Lower lobe of right lung (tissue), 2 donors: ENCODE data around the gene GNB1L. TPM values are rescaled to one million over a fixed set of nuclear protein-coding genes. Genes with fewer than 3 reads are reported as not detected.
A peak's percentile ranks its signal among the peaks of the same experiment; 100 is the strongest.

ENCODE experiments used
- ATAC-seq, 2 donors: fragments of 200-7000 bp; cut with Tn5 transposase; one replicate each; pipeline ENCODE4 v1.9.1; 2020 to 2022; ENCODE audit warnings: mild to moderate bottlenecking in 2 of 2, moderate library complexity in 2 of 2
- DNase-seq: peaks from one replicate; pipeline ENCODE4 v3.0.0-alpha.2; 2020
- H3K27ac ChIP-seq: fragments of 200-600 bp; one replicate; pipeline ENCODE4 v1.8.0; 2022
- H3K27me3 ChIP-seq: fragments of 200-600 bp; one replicate; pipeline ENCODE4 v1.8.0; 2022; ENCODE audit warnings: low read depth
- H3K36me3 ChIP-seq: fragments of 200-600 bp; one replicate; pipeline ENCODE4 v1.8.0; 2022; ENCODE audit warnings: mild to moderate bottlenecking
- H3K4me1 ChIP-seq: fragments of 200-600 bp; one replicate; pipeline ENCODE4 v1.8.0; 2022
- H3K4me3 ChIP-seq: fragments of 200-600 bp; one replicate; pipeline ENCODE4 v1.8.0; 2022; ENCODE audit warnings: mild to moderate bottlenecking
- H3K9me3 ChIP-seq: fragments of 200-600 bp; one replicate; pipeline ENCODE4 v1.8.0; 2022
- CTCF ChIP-seq: fragments of 200-600 bp; IDR thresholded peaks from one replicate; pipeline ENCODE4 v1.8.0; 2022; ENCODE audit warnings: antibody characterized with exemption, mild to moderate bottlenecking
- intact Hi-C: fragments of 100-400 bp; cut with DNase I; formaldehyde crosslinking; loops from one replicate; pipeline ENCODE4 v1.11.0; 2022
- total RNA-seq: library from RNA; stranded (reverse); fragmentation: NEBNext Ultra II Directional; extraction: Animal tissue kit (Norgen Biotek cat#: 25700); gene quantifications from one replicate; pipeline ENCODE4 v1.2.1, GENCODE V29; 2021
- donor health status: DM: no; HTN: yes; CAD: no; lungs with severe emphysema.

GNB1L gene
- total RNA-seq, 1 donor from 2014 or later, result 6.0 TPM

DNA sequence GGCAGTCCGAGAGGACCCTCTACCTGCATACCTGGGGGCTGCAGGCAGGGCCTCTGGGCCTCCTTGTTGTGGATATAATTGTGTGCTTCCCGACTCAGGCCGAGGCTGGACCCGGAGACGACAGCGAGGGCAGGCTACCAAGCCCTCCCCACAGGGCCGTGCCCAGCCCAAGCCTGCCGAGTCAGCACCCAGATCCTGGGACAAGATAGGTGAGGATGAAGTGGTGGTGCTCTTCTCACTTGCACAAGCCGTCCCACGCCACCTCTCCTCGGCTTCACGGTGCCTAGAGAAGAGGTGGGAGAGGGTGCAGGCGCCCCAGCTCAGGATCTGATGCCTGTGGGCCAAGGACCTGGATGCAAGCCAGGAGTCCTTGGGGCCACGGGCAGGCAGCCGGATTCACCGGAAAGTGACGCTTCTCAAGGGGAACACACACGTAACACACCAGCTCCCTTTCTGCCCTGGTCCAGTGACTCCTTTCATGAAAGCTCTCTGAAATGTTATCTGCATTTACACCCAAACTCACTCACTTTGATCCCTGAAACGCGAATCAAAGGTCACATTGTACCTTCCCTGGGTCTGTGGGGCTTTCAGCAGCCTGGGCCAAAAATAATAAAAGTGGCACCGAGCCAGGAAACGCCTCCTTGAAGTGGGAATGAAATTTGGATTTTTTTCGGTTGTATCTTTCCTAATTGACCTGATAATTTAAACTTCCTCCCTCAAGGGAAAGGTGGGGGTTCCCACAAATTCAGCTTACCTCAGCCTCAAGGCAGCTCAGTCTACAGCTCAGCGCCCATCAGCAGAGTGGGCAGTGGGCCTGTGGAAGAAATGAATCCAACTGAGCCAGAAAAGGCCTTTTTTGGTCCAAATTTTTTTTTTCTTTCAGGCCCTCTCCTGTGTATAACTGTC, 1.1 kb upstream of the GNB1L start:
- H3K4me1 ChIP-seq, result peaks cover 45% of the 10 kb centered on the region
- H3K27ac ChIP-seq, result peak overlapping the region; percentile 97
- peaks cover 20% of the 10 kb centered on the region for H3K36me3 ChIP-seq
- ATAC-seq (peak; percentile 45 to 50), DNase-seq (peak; percentile 79)
- no peak for TF ChIP-seq CTCF
- H3K4me3 ChIP-seq, result peak overlapping the region; percentile 91
- intact Hi-C loops, result no loop called here
- no peaks in the 10 kb centered on the region for H3K27me3 ChIP-seq
- no peaks in the 10 kb centered on the region for H3K9me3 ChIP-seq

GRCh38 chr22:19853879-19854777, 546 bp downstream of the GNB1L start:
- Histone ChIP-seq H3K4me1 (peaks cover 56% of the 10 kb centered on the region), H3K27ac (peak overlapping the region; percentile 97), H3K27me3 (no peaks in the 10 kb centered on the region), H3K9me3 (no peaks in the 10 kb centered on the region), H3K36me3 (peaks cover 29% of the 10 kb centered on the region), H3K4me3 (peak overlapping the region; percentile 91)
- intact Hi-C loops, result no loop called here
- peak; percentile 0 to 5 for ATAC-seq
- DNase-seq, result peak; percentile 53
- no peak for TF ChIP-seq CTCF

DNA sequence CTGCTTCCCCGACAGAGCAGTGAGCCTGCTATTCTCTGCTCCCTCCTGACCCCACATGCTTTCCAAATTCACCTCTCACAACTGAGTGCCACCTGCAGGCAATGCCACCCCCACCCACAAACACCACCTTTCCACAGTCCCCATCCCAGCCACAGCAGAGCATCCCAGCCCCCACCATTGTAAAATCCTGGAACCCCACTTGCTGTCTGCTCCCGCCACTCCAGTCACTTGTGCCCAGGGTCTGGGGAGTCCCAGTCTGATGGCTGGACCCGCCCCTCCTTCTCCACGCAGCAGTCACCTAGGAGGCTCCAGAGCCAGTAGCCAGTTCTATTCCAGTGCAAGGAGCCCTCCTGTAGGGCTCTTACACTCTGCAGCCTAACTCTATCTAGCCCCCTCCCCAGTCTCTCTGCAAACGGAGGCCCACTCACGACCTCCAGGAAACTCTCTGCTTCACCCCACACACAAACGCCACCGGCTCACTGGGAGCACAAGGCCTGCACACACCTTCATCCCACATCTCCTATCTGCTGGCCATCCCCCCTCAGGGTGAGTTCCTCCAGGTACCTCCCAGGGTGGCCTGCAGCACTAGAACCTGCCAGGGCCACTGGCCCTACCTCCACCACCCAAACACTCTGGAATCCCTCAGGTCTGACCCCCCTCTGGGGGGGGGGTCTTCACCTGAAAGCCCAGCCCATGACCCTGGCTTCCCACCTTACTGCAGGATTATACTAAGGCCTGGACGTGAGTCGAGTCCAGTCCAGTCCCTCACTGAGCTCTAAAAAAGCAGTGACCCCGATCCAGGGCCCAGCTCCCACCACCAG, 1.4 kb downstream of the GNB1L start:
- no peak for TF ChIP-seq CTCF
- H3K4me1 ChIP-seq, result peaks cover 64% of the 10 kb centered on the region
- H3K27ac ChIP-seq, result peak overlapping the region; percentile 97
- peaks cover 29% of the 10 kb centered on the region for H3K36me3 ChIP-seq
- peak overlapping the region; percentile 91 for H3K4me3 ChIP-seq
- ATAC-seq, result no peak
- H3K27me3 ChIP-seq, result no peaks in the 10 kb centered on the region
- DNase-seq, result no peak
- H3K9me3 ChIP-seq, result no peaks in the 10 kb centered on the region
- intact Hi-C loops, result no loop called here

DNA sequence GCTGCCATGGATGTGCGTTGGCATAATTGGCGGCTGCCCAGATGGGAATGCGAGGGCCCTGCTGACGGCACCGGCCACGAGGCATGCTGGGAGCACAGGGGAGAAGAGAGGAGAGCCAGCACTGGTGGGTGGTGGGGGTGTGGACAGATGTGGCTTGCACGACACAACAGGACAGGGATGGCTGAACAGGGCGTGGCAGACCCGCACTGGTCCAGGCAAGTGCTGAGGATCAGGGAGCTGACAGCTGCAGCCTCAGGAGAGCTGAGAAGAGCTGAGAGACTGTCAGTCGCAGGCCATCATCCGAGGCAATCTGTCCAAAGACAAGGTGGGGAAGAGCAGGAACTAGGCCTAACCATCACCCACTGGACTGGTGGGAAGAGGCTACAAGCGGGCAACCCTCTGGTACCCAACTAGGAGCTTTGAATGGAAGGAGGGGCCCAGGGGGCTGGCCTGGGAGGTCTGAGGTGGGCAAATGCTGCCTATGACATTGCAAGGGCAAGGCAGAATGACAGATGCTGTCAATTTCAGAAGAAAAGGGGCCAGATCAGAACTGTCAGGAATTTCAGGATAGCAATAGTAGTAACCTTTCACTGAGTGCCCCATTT, 2.4 kb downstream of the GNB1L start:
- Histone ChIP-seq H3K27ac (peak overlapping the region; percentile 42), H3K36me3 (peaks cover 29% of the 10 kb centered on the region), H3K4me1 (peaks cover 71% of the 10 kb centered on the region), H3K4me3 (peak overlapping the region; percentile 91), H3K9me3 (no peaks in the 10 kb centered on the region), H3K27me3 (no peaks in the 10 kb centered on the region)
- no peak for TF ChIP-seq CTCF
- intact Hi-C loops, result no loop called here
- ATAC-seq, result no peak
- no peak for DNase-seq
